ENCODE measurements around the gene ATP2B2.

DNA sequence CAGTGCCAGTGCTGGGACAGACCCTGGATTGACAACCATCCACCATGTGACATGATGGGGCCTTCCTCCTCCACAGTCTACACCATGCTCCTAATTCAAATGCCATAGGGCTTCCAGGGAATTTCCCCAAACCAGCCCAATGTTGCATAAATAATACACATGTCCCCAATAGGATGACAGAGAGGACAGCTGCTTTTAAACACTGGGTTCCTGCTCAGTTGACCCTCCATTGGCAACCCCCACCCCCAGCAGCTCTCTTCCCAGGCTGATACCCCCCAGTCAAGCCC lies 28.3 kb upstream of the ATP2B2 start:
- TF ChIP-seq, protein P1, sequence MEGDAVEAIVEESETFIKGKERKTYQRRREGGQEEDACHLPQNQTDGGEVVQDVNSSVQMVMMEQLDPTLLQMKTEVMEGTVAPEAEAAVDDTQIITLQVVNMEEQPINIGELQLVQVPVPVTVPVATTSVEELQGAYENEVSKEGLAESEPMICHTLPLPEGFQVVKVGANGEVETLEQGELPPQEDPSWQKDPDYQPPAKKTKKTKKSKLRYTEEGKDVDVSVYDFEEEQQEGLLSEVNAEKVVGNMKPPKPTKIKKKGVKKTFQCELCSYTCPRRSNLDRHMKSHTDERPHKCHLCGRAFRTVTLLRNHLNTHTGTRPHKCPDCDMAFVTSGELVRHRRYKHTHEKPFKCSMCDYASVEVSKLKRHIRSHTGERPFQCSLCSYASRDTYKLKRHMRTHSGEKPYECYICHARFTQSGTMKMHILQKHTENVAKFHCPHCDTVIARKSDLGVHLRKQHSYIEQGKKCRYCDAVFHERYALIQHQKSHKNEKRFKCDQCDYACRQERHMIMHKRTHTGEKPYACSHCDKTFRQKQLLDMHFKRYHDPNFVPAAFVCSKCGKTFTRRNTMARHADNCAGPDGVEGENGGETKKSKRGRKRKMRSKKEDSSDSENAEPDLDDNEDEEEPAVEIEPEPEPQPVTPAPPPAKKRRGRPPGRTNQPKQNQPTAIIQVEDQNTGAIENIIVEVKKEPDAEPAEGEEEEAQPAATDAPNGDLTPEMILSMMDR (conservative IDR thresholded peaks at IDR 0.05; ENCODE audit: low read depth in 2 of 2): no peak
- TF ChIP-seq EZH2 (IDR thresholded peaks at IDR 0.05; ENCODE audit: low read depth, unreplicated experiment) (no peak), POLR2AphosphoS5 (IDR thresholded peaks at IDR 0.05; ENCODE audit: low read depth) (no peak), REST (IDR thresholded peaks at IDR 0.05; ENCODE audit: unreplicated experiment) (no peak), ZNF114 (CRISPR knock-in tag; IDR thresholded peaks at IDR 0.05) (no peak), CREB1 (CRISPR knock-in tag; IDR thresholded peaks at IDR 0.05; ENCODE audit: low read depth) (no peak), STAT1 (IDR thresholded peaks at IDR 0.05; ENCODE audit: unreplicated experiment) (no peak), EZH2phosphoT487 (IDR thresholded peaks at IDR 0.05; ENCODE audit: unreplicated experiment) (no peak), JUNB (IDR thresholded peaks at IDR 0.05; ENCODE audit: unreplicated experiment) (no peak), NANOG (IDR thresholded peaks at IDR 0.05; ENCODE audit: borderline replicate concordance) (no peak), ZNF462 (CRISPR knock-in tag; IDR thresholded peaks at IDR 0.05) (no peak), ZNF331 (CRISPR knock-in tag; IDR thresholded peaks at IDR 0.05; ENCODE audit: low read depth) (no peak)
- TF ChIP-seq, protein P2, sequence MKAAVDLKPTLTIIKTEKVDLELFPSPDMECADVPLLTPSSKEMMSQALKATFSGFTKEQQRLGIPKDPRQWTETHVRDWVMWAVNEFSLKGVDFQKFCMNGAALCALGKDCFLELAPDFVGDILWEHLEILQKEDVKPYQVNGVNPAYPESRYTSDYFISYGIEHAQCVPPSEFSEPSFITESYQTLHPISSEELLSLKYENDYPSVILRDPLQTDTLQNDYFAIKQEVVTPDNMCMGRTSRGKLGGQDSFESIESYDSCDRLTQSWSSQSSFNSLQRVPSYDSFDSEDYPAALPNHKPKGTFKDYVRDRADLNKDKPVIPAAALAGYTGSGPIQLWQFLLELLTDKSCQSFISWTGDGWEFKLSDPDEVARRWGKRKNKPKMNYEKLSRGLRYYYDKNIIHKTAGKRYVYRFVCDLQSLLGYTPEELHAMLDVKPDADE (IDR thresholded peaks at IDR 0.05): no peak

Measured in GM23338 (cell line).